C4-2B (cell line): Measurements from ENCODE around the gene ABL2.

Source experiments
- ZFX ChIP-seq: fragments of 450-650 bp; IDR thresholded peaks from 2 replicates; pipeline ENCODE4 v1.6.1; 2017
- TF ChIP-seq, protein P1 (sequence below): fragments of 450-650 bp; conservative IDR thresholded peaks from 2 replicates; pipeline ENCODE4 v1.5.1; 2017; ENCODE audit warnings: mild to moderate bottlenecking

DNA sequence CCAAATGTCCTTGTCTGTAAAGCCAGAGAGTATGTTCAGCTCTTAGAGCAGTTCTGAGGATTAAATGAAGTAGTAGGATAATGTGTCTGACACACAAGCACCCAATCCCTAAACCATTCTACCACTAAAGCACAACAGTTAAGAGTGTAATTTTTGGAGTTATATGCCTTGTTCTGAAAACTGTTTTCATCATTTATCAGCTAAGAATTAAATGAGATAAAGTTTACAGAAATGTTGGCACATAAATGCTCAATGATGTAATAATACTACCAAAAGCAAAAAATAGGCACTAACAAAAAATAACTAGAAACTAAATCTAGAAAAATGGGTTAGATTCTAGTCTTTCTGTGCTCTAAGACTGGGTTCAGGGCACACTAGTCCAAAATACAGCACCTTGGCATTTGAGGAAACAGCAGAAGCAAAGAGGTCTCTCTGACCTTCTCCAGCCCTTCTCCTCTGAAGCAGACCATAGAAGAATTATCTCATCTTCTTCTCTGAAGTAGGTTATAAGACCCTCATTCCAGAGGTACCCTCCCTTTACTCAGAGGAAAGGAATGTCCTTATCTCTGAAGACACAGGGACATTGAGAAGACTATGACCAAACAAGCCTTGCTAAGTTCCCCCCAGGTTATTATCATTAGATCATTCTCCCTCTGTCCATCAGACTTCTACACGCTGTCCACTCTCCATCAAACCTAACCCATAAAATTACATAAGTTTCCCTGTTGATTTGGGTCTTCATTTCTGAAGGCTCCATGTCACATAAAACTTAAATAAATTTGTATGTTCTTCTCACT is 20.6 kb downstream of the ABL2 start:
- TF ChIP-seq, protein P1, sequence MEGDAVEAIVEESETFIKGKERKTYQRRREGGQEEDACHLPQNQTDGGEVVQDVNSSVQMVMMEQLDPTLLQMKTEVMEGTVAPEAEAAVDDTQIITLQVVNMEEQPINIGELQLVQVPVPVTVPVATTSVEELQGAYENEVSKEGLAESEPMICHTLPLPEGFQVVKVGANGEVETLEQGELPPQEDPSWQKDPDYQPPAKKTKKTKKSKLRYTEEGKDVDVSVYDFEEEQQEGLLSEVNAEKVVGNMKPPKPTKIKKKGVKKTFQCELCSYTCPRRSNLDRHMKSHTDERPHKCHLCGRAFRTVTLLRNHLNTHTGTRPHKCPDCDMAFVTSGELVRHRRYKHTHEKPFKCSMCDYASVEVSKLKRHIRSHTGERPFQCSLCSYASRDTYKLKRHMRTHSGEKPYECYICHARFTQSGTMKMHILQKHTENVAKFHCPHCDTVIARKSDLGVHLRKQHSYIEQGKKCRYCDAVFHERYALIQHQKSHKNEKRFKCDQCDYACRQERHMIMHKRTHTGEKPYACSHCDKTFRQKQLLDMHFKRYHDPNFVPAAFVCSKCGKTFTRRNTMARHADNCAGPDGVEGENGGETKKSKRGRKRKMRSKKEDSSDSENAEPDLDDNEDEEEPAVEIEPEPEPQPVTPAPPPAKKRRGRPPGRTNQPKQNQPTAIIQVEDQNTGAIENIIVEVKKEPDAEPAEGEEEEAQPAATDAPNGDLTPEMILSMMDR, result no peak
- no peak for TF ChIP-seq ZFX
